SKM-1 (cell line): ENCODE results near the gene PITPNM3.

Experiments used
- DNase-seq: peaks from one replicate; lab custom pipeline; 2025; ENCODE audit not compliant: unreplicated experiment; lab: John Stamatoyannopoulos, UW

PITPNM3 gene

DNA sequence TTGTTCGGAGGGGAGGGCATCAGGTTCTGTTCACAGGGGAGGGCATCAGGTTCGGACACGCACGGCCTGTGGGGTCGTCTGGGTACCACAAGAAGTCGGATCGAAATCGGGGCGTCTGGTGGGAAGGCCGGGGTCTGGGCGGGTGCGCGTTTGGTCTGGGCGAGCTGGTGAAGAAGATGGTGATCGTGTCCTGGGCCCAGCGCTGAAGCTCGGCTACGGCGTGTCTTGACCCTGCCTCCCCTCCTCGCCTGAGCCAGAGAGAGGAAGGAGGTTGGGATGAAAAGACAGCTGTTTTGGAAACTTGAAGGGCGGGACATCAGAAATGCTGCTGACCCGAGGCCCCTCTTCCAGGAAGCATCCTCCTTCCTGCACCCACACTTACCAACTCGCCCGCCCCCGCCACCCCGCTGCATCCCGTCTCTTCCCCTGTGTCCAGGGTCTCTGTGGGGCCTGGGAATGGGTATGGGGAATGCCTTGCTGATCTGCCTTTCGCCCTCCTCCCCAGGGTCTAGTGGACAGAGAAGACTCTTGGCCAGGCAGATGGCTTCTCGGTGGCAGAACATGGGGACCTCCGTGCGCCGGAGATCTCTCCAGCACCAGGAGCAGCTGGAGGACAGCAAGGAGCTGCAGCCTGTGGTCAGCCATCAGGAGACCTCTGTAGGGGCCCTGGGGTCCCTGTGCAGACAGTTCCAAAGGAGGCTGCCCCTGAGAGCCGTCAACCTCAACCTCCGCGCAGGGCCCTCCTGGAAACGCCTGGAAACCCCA, 111.6 kb downstream of the PITPNM3 start:
- no peak for DNase-seq

- DNase-seq = peak; percentile 44
Measured at GRCh38 chr17:6443692-6444570, 112.4 kb downstream of the PITPNM3 start, which contains the start of gene PIMREG. Gene PIMREG (plus strand): TSS chr17:6444455. CDS start chr17:6445111, 656 bp downstream.

DNA sequence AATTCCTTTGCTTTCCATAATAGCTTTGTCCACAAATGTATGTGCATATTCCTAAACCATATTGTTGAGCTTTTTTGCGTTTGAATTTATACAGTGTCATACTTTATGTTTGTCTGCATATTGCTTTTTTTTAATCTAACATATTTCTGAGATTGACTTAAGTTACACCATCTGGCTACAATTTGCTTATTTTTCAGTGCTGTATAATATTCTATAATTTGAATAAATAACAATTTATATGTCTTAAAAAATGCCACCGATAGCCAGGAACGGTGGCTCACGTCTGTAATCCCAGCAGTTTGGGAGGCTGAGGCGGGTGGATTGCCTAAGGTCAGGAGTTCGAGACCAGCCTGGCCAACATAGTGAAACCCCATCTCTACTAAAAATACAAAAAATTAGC, 113.6 kb downstream of the PITPNM3 start:
- DNase-seq = no peak

DNA sequence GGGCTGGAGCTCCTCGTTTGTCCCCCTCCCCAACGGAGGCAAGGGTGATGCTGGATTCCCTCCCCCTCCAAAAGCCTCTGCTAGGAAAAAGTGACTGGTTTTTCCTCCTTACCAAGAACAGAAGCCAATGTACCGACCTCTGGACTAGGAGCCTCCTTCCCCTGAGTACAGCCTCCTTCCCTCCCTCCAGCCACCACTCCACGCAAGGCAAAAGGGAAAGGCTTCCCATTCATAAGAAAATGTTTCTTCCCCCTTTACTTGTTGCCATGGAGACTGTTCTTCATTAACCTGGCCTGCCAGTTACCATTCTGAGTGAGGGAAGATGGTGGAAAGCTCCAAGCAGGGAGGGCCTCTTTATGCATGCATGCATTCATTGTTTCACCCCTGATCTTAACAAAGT, 116.4 kb downstream of the PITPNM3 start:
- no peak for DNase-seq

DNA sequence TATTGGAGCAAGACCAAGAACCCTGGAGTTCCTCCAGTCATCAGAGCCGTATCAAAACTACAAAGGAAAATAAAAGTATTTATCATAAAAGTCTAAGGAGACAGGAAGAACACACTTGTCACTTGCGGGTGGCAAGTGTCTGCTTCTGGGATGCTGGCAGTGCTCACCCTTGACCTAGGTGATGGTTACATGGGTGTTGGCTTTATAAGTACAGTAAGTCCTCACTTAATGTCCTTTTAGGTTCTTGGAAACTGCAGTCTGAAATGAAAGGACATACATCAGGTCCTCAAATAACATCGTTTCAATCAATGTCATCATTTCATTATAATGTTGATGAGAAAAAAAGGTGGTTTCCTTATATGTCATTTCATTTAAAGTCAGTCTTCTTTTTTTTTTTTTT, 118.4 kb downstream of the PITPNM3 start:
- no peak for DNase-seq

DNA sequence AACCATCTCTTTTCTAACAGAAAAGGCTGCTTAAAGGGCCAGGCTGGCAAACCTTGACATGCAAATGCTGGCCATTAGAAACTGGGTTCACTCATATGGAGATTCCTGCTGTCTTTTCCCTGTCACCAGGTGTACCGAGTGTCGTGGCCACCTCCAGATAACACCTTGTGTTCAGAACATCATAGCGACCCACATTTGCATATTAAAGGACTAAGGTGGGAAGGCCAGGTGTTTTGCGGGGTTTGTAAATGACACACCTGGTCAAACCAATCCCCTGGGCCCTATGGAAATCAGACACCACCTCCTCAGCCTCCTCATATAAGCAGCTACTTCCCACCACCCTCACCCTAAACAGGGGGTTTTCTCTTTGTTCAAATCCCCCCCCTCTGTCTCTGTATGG, 118.9 kb downstream of the PITPNM3 start:
- no peak for DNase-seq

DNA sequence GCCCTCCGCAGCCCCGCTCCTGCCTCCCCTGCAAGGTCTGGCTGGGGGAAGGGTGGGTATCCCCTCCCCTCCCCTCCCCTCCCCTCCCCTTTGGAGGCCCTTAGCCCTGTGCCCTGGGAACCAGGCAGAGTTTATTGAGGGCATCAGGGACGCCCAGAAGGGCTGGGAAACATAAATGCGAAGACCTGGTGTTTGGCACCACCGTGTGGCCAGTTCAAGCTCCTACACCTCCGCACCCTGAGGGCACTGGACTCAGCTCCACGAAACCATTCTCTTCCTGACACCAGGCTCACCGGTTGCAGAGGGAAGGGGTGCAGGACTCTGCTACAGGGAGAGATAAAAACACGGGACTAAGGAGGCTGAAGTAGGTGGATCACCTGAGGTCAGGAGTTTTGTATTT, 120.4 kb downstream of the PITPNM3 start:
- peak; percentile 6 for DNase-seq

GRCh38 chr17:6435051-6435450, 121.3 kb downstream of the PITPNM3 start, which contains the start of gene AIPL1:
Gene AIPL1 (minus strand): TSS chr17:6435121. CDS start chr17:6435104, 17 bp downstream.
- no peak for DNase-seq

DNA sequence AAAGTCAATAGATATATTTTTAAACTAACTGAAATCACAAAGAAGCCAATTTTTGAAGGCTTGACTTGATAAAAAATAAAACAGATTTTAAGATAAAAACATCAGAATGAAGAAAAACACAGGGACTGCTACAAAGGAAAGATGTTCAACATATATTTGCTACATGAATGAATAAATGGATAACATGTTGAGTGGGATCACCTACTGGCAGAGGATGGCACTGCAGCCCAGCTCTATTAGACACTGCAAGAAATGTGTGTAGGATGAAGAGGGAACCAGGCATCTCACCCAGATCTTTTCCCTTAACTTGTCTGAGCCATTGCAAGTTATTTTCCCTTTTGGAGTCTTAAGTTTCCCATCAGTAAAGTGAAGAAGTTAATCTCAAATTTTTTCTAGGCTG, 125.6 kb downstream of the PITPNM3 start:
- DNase-seq = no peak

DNA sequence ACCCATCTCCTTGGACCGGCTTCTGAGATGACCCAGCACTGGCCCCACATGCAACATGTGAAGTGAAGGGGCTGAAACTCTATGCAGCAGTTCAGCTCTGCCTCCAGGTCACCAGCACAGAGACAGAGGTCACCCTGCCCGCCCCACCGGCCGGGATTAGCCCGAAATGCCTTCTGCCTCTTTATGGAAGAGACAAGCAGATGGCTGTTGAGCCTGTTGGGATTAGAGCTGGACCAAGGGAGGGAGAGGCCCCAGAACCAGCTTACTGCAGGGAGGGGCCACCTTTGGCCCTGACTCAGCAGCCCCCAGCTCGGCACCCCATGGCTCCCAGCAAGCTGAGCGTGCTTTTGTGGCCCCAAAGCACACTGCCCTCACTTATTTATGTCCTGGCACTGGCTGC, 127.1 kb downstream of the PITPNM3 start:
- no peak for DNase-seq

- no peak for DNase-seq
Measured at GRCh38 chr17:6428207-6428965, 128.0 kb downstream of the PITPNM3 start.

- DNase-seq = no peak
Measured at GRCh38 chr17:6427279-6427781, 129.0 kb downstream of the PITPNM3 start.

- DNase-seq = no peak
Measured at GRCh38 chr17:6426356-6427101, 129.8 kb downstream of the PITPNM3 start.

DNA sequence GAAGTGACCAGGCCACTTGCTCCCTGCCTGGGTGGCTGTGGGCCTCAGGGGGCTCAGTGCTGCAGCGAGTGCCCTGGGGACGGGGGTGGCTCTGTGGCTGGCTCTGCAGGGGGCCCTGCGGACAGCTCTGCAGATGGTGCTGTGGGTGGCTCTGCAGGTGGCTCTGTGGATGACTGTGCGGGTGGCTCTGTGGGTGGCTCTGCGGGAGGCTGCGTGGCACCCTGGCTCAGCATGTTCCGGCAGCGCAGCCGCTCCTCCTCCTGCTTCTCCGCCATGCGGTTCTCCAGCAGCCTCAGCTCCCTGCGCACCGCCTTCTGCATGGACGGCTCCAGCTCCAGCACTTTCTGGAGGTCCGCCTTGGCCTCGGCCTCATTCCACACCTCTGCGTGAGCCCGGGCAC, 130.9 kb downstream of the PITPNM3 start:
- no peak for DNase-seq

DNA sequence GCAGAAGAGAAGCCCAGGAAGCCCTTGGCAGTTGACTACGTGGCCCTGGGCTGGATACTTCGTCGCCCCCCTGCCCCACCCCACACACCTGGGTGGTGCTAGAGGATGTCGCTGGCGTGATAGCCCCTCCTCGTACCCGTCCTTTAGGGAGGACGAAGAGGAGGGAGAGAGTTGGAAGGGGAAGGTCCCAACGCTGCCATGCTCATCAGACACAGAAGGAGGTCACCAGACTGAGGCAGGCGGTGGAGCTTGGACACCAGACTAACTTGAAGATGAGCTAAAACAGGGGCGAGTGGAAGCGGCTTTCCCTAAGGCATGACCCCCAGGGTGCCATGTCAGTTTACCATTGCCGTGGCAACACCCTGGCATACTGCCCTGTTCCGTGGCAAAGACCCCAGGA, 132.4 kb downstream of the PITPNM3 start:
- no peak for DNase-seq

DNA sequence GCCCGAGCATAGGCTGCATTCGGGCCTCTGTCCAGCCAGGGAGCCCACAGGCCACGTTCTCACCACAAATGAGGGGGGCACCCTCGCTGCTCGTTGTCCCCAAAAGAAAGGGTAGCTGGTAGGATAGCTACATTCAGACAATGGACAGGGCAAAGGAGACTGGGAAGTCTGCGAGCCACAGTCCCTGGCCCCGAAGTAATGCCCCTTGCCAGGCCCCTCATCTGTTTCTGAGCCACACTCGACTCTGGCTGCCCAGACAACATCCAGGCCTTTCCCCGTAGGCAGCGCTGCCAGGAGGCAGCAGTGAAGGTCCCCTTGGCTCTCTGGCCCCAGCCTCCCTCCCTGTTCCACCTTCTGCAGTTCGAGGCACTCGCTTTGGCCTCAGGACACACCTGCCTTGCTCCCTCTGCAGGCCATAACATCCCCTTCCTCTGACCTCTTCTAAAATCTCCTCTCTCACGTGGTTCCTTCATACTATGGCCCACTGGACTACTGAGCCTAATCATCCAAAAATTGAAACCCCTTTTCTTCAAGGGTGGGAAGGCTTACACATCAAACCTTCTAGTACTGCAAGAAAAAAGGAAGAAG, 133.6 kb downstream of the PITPNM3 start:
- DNase-seq = no peak

- DNase-seq = peak; percentile 8
Measured at GRCh38 chr17:6421700-6422604, 134.4 kb downstream of the PITPNM3 start.

DNA sequence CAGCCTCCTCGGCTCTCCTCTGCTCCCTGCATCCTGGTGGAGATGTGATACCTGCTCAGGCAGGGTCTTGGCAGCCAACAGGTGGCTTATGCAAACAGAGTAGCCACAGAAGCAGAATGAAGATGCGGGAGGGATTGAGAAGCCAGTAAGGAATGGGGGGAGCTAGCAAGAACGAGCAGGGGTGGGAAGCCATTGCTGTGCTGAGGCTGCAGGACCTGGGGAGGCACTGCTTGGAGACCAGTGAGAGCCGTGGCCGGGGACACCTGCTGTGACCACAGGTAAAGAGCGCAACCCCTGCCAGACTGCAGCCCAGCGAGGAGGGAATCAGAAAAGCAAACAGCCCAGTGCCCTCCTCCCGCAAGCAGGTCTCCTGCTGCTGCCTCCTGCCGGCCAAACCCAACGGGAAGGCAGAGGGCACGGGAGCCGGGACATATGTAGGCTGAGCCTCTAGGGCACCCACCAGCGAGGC, 136.1 kb downstream of the PITPNM3 start:
- no peak for DNase-seq

DNA sequence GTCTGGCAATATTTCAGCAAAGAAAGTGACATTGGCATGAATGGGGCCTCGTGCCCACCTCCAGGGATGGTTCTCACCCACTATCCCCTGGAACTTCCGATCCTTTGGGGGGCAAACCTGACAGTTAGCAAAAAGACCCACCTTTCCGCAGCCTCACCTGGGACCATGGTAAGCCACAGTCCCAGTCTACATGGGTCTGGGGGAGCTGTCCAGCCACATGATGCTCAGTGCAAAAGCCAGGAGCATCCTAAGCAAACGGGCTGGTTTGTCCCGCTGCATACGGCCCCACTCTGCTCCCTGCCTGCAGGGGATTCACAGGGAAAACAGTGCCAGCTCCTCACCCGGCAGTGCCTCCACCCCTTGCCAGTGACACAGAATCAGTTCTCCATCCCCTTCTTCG, 140.7 kb downstream of the PITPNM3 start:
- DNase-seq = no peak
